Natural killer cell (primary cell): ENCODE measurements around the gene CAMP. TPM values are rescaled to one million over a fixed set of nuclear protein-coding genes. Genes with fewer than 3 reads are reported as not detected.

ENCODE experiments used
- ATAC-seq, 3 donors: fragments of 150-1000 bp in 2 of 3; fragments of 200-7000 bp in 1 of 3; cut with Tn5 transposase; 1 replicate in 1 of 3; 2 replicates in 2 of 3; pipeline ENCODE4 v1.10.0; 2021; ENCODE audit warnings: mild to moderate bottlenecking in 2 of 3, moderate library complexity in 2 of 3
- DNase-seq, 2 donors: peaks; one replicate each; pipeline versions ENCODE4 v3.0.0 to v3.0.0-alpha.2; 2013 to 2021; ENCODE audit warnings: mixed read lengths in 1 of 2
- H3K27ac ChIP-seq: one replicate; pipeline ENCODE4 v1.5.1; 2013; ENCODE audit warnings: mild to moderate bottlenecking, low read length
- H3K27me3 ChIP-seq: one replicate; pipeline ENCODE4 v1.6.1; 2013; ENCODE audit warnings: low read length; ENCODE audit not compliant: control insufficient read depth, insufficient read depth
- H3K36me3 ChIP-seq: one replicate; pipeline ENCODE4 v1.6.1; 2013; ENCODE audit warnings: low read length; ENCODE audit not compliant: control insufficient read depth, insufficient read depth
- H3K4me1 ChIP-seq: one replicate; pipeline ENCODE4 v1.6.1; 2013; ENCODE audit warnings: low read length; ENCODE audit not compliant: control insufficient read depth, insufficient read depth
- H3K4me3 ChIP-seq: one replicate; pipeline ENCODE4 v1.5.1; 2013; ENCODE audit warnings: low read length
- H3K9me3 ChIP-seq: one replicate; pipeline ENCODE4 v1.6.1; 2013; ENCODE audit warnings: low read length; ENCODE audit not compliant: control insufficient read depth, insufficient read depth
- H3K27ac Mint-ChIP-seq, 2 donors: one replicate each; pipeline ENCODE4 v1.8.0; 2022; ENCODE audit warnings: mild to moderate bottlenecking in 2 of 2, mixed read lengths in 2 of 2, moderate library complexity in 1 of 2
- H3K27me3 Mint-ChIP-seq, 2 donors: one replicate each; pipeline ENCODE4 v1.8.0; 2022; ENCODE audit warnings: low read depth in 2 of 2, mixed read lengths in 2 of 2
- H3K36me3 Mint-ChIP-seq: one replicate; pipeline ENCODE4 v1.8.0; 2022; ENCODE audit warnings: mixed read lengths
- H3K4me1 Mint-ChIP-seq, 2 donors: one replicate each; pipeline ENCODE4 v1.8.0; 2022; ENCODE audit warnings: mixed read lengths in 2 of 2
- H3K4me3 Mint-ChIP-seq: one replicate; pipeline ENCODE4 v1.8.0; 2022; ENCODE audit warnings: mild to moderate bottlenecking, moderate library complexity, mixed read lengths
- H3K9me3 Mint-ChIP-seq, 2 donors: one replicate each; pipeline ENCODE4 v1.8.0; 2022; ENCODE audit warnings: mixed read lengths in 2 of 2
- CTCF ChIP-seq: fragments of 200-600 bp; IDR thresholded peaks from one replicate; pipeline ENCODE4 v1.8.0; 2022; ENCODE audit warnings: antibody characterized with exemption
- WGBS: methylation state at CpG from one replicate; pipeline ENCODE4 v1.1.7; 2013; ENCODE audit warnings: missing lambda C conversion rate; ENCODE audit not compliant: insufficient coverage; 5-methylcytosine and 5-hydroxymethylcytosine counted together
- intact Hi-C: fragments of 100-400 bp; cut with micrococcal nuclease; formaldehyde crosslinking; loops from one replicate; pipeline ENCODE4 v1.14.2; 2022
- total RNA-seq, 4 donors: library from RNA; stranded (reverse); fragments of 120-200 nt in 1 of 4; gene quantifications; one replicate each; pipeline versions ENCODE4 v1.2.3 to v1.2.4, GENCODE V29; 2013 to 2022

Gene CAMP
- total RNA-seq, 3 donors from 2014 or later (not counting 1 experiment from before 2014, with no cell fraction given) = not detected

DNA sequence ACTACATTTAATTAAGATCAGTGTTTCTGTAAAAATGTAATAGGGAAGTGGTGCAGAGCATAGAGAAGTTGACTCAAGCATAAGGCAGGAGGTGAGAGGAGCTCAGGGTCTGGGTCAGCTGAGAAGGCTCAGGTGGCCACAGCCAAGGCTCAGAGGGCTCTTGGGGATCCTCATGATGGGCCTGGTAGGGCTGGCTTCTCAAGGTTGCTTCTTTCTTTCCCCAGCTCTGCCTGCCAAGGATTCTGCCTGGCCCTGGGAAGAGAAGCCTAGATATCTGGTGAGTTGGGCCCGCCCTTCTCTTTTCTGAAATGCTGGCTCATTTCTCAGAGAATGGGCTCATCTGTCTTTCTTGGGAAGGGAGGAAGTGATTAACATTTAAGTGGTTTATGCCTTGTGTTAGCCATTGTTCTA lies 24.1 kb downstream of the CAMP start:
- no peaks in the 10 kb centered on the region for H3K9me3 ChIP-seq
- no peaks in the 10 kb centered on the region for H3K36me3 Mint-ChIP-seq
- no peak for ATAC-seq
- H3K4me1 Mint-ChIP-seq = peaks cover 0 to 9% of the 10 kb centered on the region in 2 donors
- peaks cover 6% of the 10 kb centered on the region for H3K36me3 ChIP-seq
- TF ChIP-seq CTCF = no peak
- H3K4me3 Mint-ChIP-seq = no peak overlapping the region
- DNase-seq = no peak
- H3K27me3 Mint-ChIP-seq = no peaks in the 10 kb centered on the region
- intact Hi-C loops = no loop called here
- H3K9me3 Mint-ChIP-seq = no peaks in the 10 kb centered on the region
- 100% methylated on average over 1 of the region's 1 CpG for WGBS
- H3K27ac ChIP-seq = no peak overlapping the region
- H3K27ac Mint-ChIP-seq = peak overlapping the region in 1 of 2 donors; percentile 37
- no peak overlapping the region for H3K4me3 ChIP-seq
- H3K4me1 ChIP-seq = no peaks in the 10 kb centered on the region
- H3K27me3 ChIP-seq = no peaks in the 10 kb centered on the region

DNA sequence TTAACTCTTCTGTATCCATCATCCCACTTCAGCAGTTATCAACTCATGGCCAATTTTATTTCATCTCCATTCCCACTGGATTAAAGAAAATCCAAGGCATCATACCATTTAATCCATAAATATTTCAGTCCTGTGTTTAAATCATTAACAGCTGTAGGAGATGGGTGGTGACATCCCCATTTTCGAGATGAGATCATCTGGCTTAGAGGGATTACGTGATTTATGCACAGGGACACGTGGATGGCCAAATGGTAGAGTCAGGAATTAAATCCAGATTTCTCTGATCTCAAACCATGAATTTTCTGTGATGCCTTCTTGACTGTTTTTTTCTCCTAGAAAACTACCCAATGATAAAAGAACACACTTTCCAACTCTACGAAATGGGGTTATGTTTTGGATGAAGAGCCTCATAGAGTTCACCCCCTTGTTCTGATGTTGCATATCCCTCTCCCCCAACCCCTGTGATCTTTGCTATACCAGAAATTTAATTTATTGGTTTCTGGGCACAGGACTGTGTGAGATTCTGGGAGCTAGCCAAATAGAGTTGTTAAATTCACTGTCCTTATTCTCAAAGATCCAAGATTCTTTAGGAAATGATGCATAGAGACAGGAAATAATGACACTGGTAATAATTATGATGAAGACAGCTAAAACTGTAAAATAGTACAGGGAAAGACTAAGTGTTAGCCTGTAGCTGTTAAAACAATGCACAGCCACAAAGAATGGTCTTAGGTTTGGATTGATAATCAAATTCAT lies 25.0 kb downstream of the CAMP start:
- Mint-ChIP-seq H3K27me3 (no peaks in the 10 kb centered on the region), H3K27ac (no peak overlapping the region), H3K4me1 (peaks cover 0 to 9% of the 10 kb centered on the region in 2 donors), H3K9me3 (no peaks in the 10 kb centered on the region), H3K36me3 (no peaks in the 10 kb centered on the region), H3K4me3 (no peak overlapping the region)
- no peaks in the 10 kb centered on the region for H3K27me3 ChIP-seq
- intact Hi-C loops = no loop called here
- no peaks in the 10 kb centered on the region for H3K4me1 ChIP-seq
- no peak for DNase-seq
- H3K9me3 ChIP-seq = no peaks in the 10 kb centered on the region
- TF ChIP-seq CTCF = no peak
- H3K4me3 ChIP-seq = no peak overlapping the region
- no peak overlapping the region for H3K27ac ChIP-seq
- H3K36me3 ChIP-seq = peaks cover 6% of the 10 kb centered on the region
- no peak for ATAC-seq
- 100% methylated on average over 3 of the region's 4 CpGs for WGBS

GRCh38 chr3:48256557-48256956 lies 33.3 kb downstream of the CAMP start:
- Histone ChIP-seq H3K4me1 (no peaks in the 10 kb centered on the region), H3K27me3 (no peaks in the 10 kb centered on the region), H3K27ac (no peak overlapping the region), H3K36me3 (peaks cover 19% of the 10 kb centered on the region), H3K4me3 (no peak overlapping the region), H3K9me3 (no peaks in the 10 kb centered on the region)
- no peak for DNase-seq
- intact Hi-C loops = no loop called here
- Mint-ChIP-seq H3K27me3 (no peaks in the 10 kb centered on the region), H3K36me3 (peaks cover 8% of the 10 kb centered on the region), H3K27ac (no peak overlapping the region), H3K9me3 (no peaks in the 10 kb centered on the region), H3K4me3 (no peak overlapping the region), H3K4me1 (peaks cover 5 to 7% of the 10 kb centered on the region in 2 donors)
- no peak for TF ChIP-seq CTCF
- 98% methylated on average over 8 of the region's 8 CpGs for WGBS
- ATAC-seq = no peak

- Mint-ChIP-seq H3K27me3 (no peaks in the 10 kb centered on the region), H3K4me1 (peaks cover 5 to 7% of the 10 kb centered on the region in 2 donors), H3K36me3 (peaks cover 8% of the 10 kb centered on the region), H3K27ac (no peak overlapping the region), H3K9me3 (no peaks in the 10 kb centered on the region), H3K4me3 (no peak overlapping the region)
- Histone ChIP-seq H3K4me1 (no peaks in the 10 kb centered on the region), H3K36me3 (peaks cover 26% of the 10 kb centered on the region), H3K27ac (no peak overlapping the region), H3K27me3 (no peaks in the 10 kb centered on the region), H3K9me3 (no peaks in the 10 kb centered on the region), H3K4me3 (no peak overlapping the region)
- no peak for DNase-seq
- ATAC-seq = no peak
- TF ChIP-seq CTCF = no peak
- intact Hi-C loops = no loop called here
- 100% methylated on average over 1 of the region's 1 CpG for WGBS
These were observed 35.2 kb downstream of the CAMP start for GRCh38 chr3:48258530-48258929.
